H9 (cell line): Measurements from ENCODE around the gene SYT11. TPM values are rescaled to one million over a fixed set of nuclear protein-coding genes. Genes with fewer than 3 reads are reported as not detected.

Experiments
- DNase-seq: peaks from one replicate; pipeline ENCODE4 v3.0.0-alpha.2; 2017
- H2AFZ ChIP-seq: one replicate; pipeline ENCODE4 v1.6.1; 2013; ENCODE audit warnings: mild to moderate bottlenecking, low read length, control low read depth, moderate library complexity
- H2AK5ac ChIP-seq: 2 replicates; pipeline ENCODE4 v1.6.1; 2013; ENCODE audit warnings: low read length, control low read depth, mixed read lengths; ENCODE audit not compliant: insufficient read length
- H2BK120ac ChIP-seq: one replicate; pipeline ENCODE4 v1.6.1; 2013; ENCODE audit warnings: low read depth, mild to moderate bottlenecking, low read length, control low read depth, inconsistent platforms; ENCODE audit not compliant: poor library complexity, severe bottlenecking
- H2BK12ac ChIP-seq: 2 replicates; pipeline ENCODE4 v1.6.1; 2013; ENCODE audit warnings: low read length, control low read depth, mixed read lengths, low read depth; ENCODE audit not compliant: insufficient read length
- H2BK15ac ChIP-seq: 2 replicates; pipeline ENCODE4 v1.6.1; 2013; ENCODE audit warnings: low read depth, low read length, control low read depth
- H2BK20ac ChIP-seq: one replicate; pipeline ENCODE4 v1.6.1; 2013; ENCODE audit warnings: low read depth, mild to moderate bottlenecking, low read length, control low read depth, inconsistent platforms; ENCODE audit not compliant: poor library complexity, severe bottlenecking
- H2BK5ac ChIP-seq: 2 replicates; pipeline ENCODE4 v1.6.1; 2013; ENCODE audit warnings: low read length, control low read depth, mixed read lengths; ENCODE audit not compliant: insufficient read length
- H3K14ac ChIP-seq: 2 replicates; pipeline ENCODE4 v1.6.1; 2013; ENCODE audit warnings: low read length, control low read depth; ENCODE audit not compliant: insufficient read depth
- H3K18ac ChIP-seq: 2 replicates; pipeline ENCODE4 v1.6.1; 2013; ENCODE audit warnings: low read depth, mild to moderate bottlenecking, mixed read lengths, low read length, control low read depth; ENCODE audit not compliant: insufficient read length
- H3K23ac ChIP-seq: 2 replicates; pipeline ENCODE4 v1.6.1; 2013; ENCODE audit warnings: low read length, control low read depth, mixed read lengths, low read depth; ENCODE audit not compliant: insufficient read length
- H3K23me2 ChIP-seq: 2 replicates; pipeline ENCODE4 v1.6.1; 2013; ENCODE audit warnings: low read depth, mild to moderate bottlenecking, mixed read lengths, low read length, control low read depth; ENCODE audit not compliant: insufficient read length, poor library complexity, severe bottlenecking
- H3K27ac ChIP-seq: 2 replicates; pipeline ENCODE4 v1.5.1; 2013; ENCODE audit warnings: low read length, control low read depth, mixed read lengths, low read depth; ENCODE audit not compliant: insufficient read length
- H3K27me3 ChIP-seq: 2 replicates; pipeline ENCODE4 v1.6.1; 2013; ENCODE audit warnings: low read length, control low read depth, inconsistent platforms; ENCODE audit not compliant: insufficient read depth
- H3K4ac ChIP-seq: 2 replicates; pipeline ENCODE4 v1.6.1; 2013; ENCODE audit warnings: low read depth, mild to moderate bottlenecking, control low read depth, inconsistent platforms, low read length, moderate library complexity
- H3K4me1 ChIP-seq: 2 replicates; pipeline ENCODE4 v1.6.1; 2013; ENCODE audit warnings: low read length, control low read depth, inconsistent platforms; ENCODE audit not compliant: insufficient read depth
- H3K4me2 ChIP-seq: 2 replicates; pipeline ENCODE4 v1.6.1; 2013; ENCODE audit warnings: low read length, control low read depth, mixed read lengths; ENCODE audit not compliant: insufficient read length, insufficient read depth
- H3K56ac ChIP-seq: 2 replicates; pipeline ENCODE4 v1.6.1; 2013; ENCODE audit warnings: low read depth, mild to moderate bottlenecking, mixed read lengths, low read length, control low read depth; ENCODE audit not compliant: insufficient read length
- H3K79me1 ChIP-seq: 2 replicates; pipeline ENCODE4 v1.6.1; 2013; ENCODE audit warnings: low read depth, mild to moderate bottlenecking, moderate library complexity, low read length, control low read depth, inconsistent platforms; ENCODE audit not compliant: insufficient read depth, poor library complexity, severe bottlenecking
- H3K79me2 ChIP-seq: 2 replicates; pipeline ENCODE4 v1.6.1; 2013; ENCODE audit warnings: low read length, control low read depth, inconsistent platforms; ENCODE audit not compliant: insufficient read depth
- H3K9ac ChIP-seq: 2 replicates; pipeline ENCODE4 v1.6.1; 2013; ENCODE audit warnings: low read length, control low read depth, mixed read lengths; ENCODE audit not compliant: insufficient read length; ENCODE audit errors: extremely low read depth
- H3K9me3 ChIP-seq: one replicate; pipeline ENCODE4 v1.6.1; 2013; ENCODE audit warnings: low read depth, low read length, inconsistent platforms; ENCODE audit not compliant: control insufficient read depth
- H3T11ph ChIP-seq: one replicate; pipeline ENCODE4 v1.6.1; 2013; ENCODE audit warnings: mild to moderate bottlenecking, low read length, control low read depth, inconsistent platforms
- H4K20me1 ChIP-seq: one replicate; pipeline ENCODE4 v1.6.1; 2013; ENCODE audit not compliant: control insufficient read depth, insufficient read length, insufficient read depth
- H4K5ac ChIP-seq: 2 replicates; pipeline ENCODE4 v1.6.1; 2013; ENCODE audit warnings: low read depth, mild to moderate bottlenecking, mixed read lengths, low read length, control low read depth; ENCODE audit not compliant: insufficient read length
- H4K8ac ChIP-seq: replicated peaks from 2 replicates; pipeline ENCODE4 v1.6.1; 2013; ENCODE audit warnings: low read length, control low read depth, mixed read lengths, low read depth; ENCODE audit not compliant: insufficient read length
- H4K91ac ChIP-seq: 2 replicates; pipeline ENCODE4 v1.6.1; 2013; ENCODE audit warnings: low read depth, mild to moderate bottlenecking, moderate library complexity, mixed read lengths, low read length, control low read depth; ENCODE audit not compliant: insufficient read length
- H3K27ac Mint-ChIP-seq, 3 experiments: 2 replicates in 2 of 3; 3 replicates in 1 of 3; pipeline ENCODE4 v1.8.0; 2020 to 2021; ENCODE audit warnings: mixed read lengths in 3 of 3, mild to moderate bottlenecking in 1 of 3, moderate library complexity in 1 of 3
- H3K27me3 Mint-ChIP-seq: 2 replicates; pipeline ENCODE4 v1.8.0; 2021; ENCODE audit warnings: low read depth, mild to moderate bottlenecking, moderate library complexity, mixed read lengths
- H3K36me3 Mint-ChIP-seq, 3 experiments: 2 replicates in 2 of 3; 3 replicates in 1 of 3; pipeline ENCODE4 v1.8.0; 2020 to 2021; ENCODE audit warnings: low read depth in 3 of 3, mixed read lengths in 3 of 3; ENCODE audit not compliant: insufficient read depth in 1 of 3
- H3K4me1 Mint-ChIP-seq, 2 experiments: 2 replicates each; pipeline ENCODE4 v1.8.0; 2020; ENCODE audit warnings: mixed read lengths in 2 of 2
- H3K4me3 Mint-ChIP-seq, 2 experiments: 2 replicates in 1 of 2; 3 replicates in 1 of 2; pipeline ENCODE4 v1.8.0; 2020 to 2021; ENCODE audit warnings: mild to moderate bottlenecking in 2 of 2, mixed read lengths in 2 of 2, moderate library complexity in 1 of 2
- H3K9me3 Mint-ChIP-seq, 2 experiments: 2 replicates in 1 of 2; 3 replicates in 1 of 2; pipeline ENCODE4 v1.8.0; 2020; ENCODE audit warnings: mild to moderate bottlenecking in 2 of 2, mixed read lengths in 2 of 2, moderate library complexity in 1 of 2
- WGBS: extraction: QIAGEN DNeasy Blood & Tissue Kit; methylation state at CpG from one replicate; pipeline ENCODE4 v1.1.7; 2013; ENCODE audit warnings: missing lambda C conversion rate, low lambda C conversion rate, mixed read lengths; ENCODE audit not compliant: insufficient read length; ENCODE audit errors: extremely low coverage; 5-methylcytosine and 5-hydroxymethylcytosine counted together
- total RNA-seq: library from RNA; stranded (reverse); gene quantifications from 2 replicates; pipeline ENCODE4 v1.2.1, GENCODE V29; 2021
- TF ChIP-seq, protein P1 (sequence below): fragments of 200-600 bp; sonication (generic); conservative IDR thresholded peaks from 3 replicates; pipeline ENCODE4 v1.8.0; 2021; ENCODE audit warnings: antibody characterized with exemption, mild to moderate bottlenecking

The SYT11 gene
- total RNA-seq, 1 experiment from 2014 or later = 0.28 TPM

DNA sequence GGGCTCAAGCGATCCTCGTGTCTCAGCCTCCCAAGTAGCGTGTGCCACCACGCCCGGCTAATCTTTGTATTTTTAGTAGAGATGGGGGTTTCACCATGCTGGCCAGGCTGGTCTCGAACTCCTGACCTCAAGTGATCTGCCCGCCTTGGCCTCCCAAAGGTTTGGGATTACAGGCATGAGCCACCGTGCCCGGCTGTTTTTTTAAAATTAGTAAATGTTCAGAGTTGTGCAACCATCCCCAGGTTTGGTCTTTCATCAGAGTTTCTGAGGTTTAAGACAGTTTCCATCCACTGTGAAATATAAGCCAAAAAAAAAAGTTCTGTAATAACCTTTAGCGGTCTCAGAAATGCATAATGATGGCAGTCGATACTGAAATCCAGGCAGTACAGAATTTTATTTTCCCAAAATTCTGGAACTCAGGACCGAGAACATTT lies 550 bp upstream of the SYT11 start:
- Histone ChIP-seq H3K79me2 (peaks cover 2% of the 10 kb centered on the region; the same call in 1 of the 2 replicates), H4K91ac (no peak overlapping the region), H2AK5ac (no peak overlapping the region), H2BK12ac (no peak overlapping the region), H3K4ac (no peak overlapping the region), H4K8ac (no peak overlapping the region), H3K9me3 (no peaks in the 10 kb centered on the region), H3K18ac (no peak overlapping the region), H3K27me3 (no peaks in the 10 kb centered on the region), H3K23ac (no peak overlapping the region), H3T11ph (no peak overlapping the region), H3K4me2 (peak overlapping the region; percentile 48), H3K9ac (no peak overlapping the region), H2BK15ac (no peak overlapping the region), H2AFZ (no peak overlapping the region), H3K79me1 (no peaks in the 10 kb centered on the region), H3K4me1 (no peaks in the 10 kb centered on the region), H2BK20ac (no peak overlapping the region), H4K20me1 (no peaks in the 10 kb centered on the region), H2BK120ac (no peak overlapping the region), H4K5ac (no peak overlapping the region), H2BK5ac (no peak overlapping the region), H3K14ac (no peak overlapping the region), H3K23me2 (no peaks in the 10 kb centered on the region), H3K27ac (no peak overlapping the region), H3K56ac (no peak overlapping the region)
- Mint-ChIP-seq H3K36me3 (peaks cover 6 to 15% (median 13%) of the 10 kb centered on the region in 3 experiments; a peak in 6 of 7 replicates), H3K27me3 (peaks cover 17% of the 10 kb centered on the region), H3K4me3 (peak overlapping the region; percentile 60 to 81), H3K27ac (no peak overlapping the region), H3K9me3 (no peaks in the 10 kb centered on the region), H3K4me1 (peaks cover 5 to 9% of the 10 kb centered on the region in 2 experiments)
- DNase-seq = no peak
- TF ChIP-seq, protein P1, sequence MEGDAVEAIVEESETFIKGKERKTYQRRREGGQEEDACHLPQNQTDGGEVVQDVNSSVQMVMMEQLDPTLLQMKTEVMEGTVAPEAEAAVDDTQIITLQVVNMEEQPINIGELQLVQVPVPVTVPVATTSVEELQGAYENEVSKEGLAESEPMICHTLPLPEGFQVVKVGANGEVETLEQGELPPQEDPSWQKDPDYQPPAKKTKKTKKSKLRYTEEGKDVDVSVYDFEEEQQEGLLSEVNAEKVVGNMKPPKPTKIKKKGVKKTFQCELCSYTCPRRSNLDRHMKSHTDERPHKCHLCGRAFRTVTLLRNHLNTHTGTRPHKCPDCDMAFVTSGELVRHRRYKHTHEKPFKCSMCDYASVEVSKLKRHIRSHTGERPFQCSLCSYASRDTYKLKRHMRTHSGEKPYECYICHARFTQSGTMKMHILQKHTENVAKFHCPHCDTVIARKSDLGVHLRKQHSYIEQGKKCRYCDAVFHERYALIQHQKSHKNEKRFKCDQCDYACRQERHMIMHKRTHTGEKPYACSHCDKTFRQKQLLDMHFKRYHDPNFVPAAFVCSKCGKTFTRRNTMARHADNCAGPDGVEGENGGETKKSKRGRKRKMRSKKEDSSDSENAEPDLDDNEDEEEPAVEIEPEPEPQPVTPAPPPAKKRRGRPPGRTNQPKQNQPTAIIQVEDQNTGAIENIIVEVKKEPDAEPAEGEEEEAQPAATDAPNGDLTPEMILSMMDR = no peak
- no CpG with 5 or more reads among the region's 12 CpGs for WGBS
